GM18505 (cell line): ENCODE results near the gene PTPRN2.

Experiments used
- ATAC-seq: cut with Tn5 transposase; IDR thresholded peaks from one replicate; pipeline ENCODE4 v1.9.1; 2021; ENCODE audit not compliant: unreplicated experiment
- POLR2A ChIP-seq: IDR thresholded peaks from 4 replicates; pipeline ENCODE4 v1.6.1; 2011; ENCODE audit warnings: borderline replicate concordance; ENCODE audit not compliant: insufficient read depth, insufficient read length; ENCODE audit errors: extremely low read depth

PTPRN2 gene

DNA sequence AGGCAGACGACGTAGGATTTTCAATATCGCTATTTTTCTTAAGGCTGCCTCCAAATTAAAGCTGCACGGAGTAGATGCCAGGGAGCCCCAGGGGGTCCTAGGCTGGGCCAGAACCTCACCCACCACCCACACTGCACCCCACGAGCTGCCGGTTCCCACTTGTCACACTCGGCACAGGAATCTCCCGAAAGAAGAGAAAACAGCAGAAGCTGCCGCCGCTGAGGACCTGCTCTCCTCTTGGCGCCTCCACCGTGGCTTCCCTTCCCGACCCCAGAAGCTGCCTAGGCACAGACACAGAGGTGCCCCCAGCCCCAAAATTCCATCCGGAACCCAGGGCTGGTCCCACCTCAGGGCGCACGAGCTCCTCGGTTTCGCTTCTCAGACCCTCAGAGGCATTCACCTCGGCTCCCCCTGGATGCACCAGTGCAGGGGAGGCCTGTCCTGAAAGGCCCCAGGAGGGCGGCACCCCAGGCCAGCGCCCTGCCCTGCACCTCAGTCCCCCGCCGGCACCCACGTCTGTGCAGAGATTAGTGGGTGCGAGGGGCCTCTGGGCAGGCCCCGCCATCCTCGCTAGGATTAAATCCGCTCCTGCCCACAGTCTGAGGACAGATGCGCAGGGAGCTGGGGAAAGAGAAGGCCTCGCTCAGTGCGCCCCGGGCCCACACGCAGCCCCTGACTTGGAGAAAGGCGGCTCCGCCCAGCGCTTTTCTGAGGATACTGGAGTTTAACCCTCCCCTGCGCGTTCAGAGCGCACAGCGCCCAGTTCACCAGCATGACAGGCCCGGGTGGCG lies 99.2 kb downstream of the PTPRN2 start:
- TF ChIP-seq POLR2A: no peak
- ATAC-seq: no peak

DNA sequence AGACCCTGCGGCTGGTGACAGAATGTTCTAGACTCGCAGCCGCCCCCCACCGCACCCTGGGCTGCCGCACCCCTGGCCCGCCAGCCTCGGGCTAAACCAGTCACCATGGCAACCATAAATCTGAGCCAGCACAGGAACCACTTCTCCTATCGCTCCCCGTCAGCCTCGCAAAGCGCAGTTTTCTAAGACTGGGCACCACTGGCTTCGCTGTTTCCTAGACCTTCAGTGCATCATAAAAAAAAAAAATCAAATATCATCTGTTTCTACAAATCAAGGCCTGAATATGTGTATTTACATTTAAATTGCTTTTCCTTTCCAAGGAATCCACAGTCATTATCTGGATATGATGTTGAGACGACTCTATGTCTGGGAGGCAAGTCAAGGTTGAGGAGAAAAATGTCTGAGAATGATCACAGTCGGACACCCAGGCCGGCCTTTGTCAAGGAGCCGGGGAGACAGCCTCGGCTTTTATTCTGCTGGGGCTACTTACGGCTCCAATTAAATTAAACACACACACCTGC lies 99.9 kb downstream of the PTPRN2 start:
- no peak for TF ChIP-seq POLR2A
- ATAC-seq: no peak

DNA sequence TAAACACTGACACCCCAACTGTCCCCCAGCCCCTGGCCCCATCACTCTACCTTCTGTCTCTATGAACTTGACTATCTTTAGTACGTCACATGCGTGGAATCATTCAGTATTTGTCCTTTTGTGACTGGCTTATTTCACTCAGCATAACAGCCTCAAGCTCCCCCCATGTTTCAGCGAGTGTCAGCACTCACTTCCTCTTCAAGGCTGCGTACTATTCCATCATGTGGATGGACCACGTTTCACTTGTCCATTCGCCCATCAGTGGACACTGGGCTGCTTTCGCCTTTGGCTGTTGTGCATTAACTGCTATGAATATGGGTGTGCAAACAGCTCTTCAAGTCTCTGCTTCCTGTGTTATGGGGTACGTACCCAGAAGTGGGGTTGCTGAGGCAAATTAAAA lies 100.7 kb downstream of the PTPRN2 start:
- TF ChIP-seq POLR2A: no peak
- no peak for ATAC-seq

DNA sequence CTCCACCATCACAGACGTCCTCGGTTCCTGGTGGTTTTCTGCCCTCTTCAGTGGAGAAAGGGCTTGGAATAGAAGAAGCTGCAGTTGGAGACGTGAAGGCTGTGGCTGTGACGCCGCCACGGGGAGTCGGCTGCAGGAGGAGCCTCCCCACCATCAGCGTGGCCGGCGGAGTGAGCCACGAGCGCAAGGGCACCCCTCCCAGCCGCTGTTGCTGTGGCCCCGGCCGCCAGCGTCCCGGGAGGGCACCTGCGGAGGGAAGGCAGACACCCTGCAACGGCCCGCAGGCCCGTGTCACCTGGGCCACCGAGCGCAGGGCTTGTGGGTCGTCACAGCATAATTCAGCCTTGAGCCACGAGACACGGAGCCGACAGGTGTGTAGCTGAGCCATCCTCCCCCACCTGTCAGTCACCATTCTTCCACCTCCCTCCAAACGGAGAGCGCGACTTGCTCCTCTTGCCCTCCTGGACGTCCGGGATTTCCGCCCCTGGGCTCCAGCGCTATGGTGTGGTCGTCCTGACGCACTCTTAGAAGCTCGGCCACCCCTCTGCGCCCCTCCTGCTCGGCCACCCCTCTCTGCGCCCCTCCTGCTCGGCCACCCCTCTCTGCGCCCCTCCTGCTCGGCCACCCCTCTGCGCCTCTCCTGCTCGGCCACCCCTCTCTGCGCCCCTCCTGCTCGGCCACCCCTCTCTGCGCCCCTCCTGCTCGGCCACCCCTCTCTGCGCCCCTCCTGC lies 102.7 kb downstream of the PTPRN2 start:
- TF ChIP-seq POLR2A: no peak
- ATAC-seq: no peak

DNA sequence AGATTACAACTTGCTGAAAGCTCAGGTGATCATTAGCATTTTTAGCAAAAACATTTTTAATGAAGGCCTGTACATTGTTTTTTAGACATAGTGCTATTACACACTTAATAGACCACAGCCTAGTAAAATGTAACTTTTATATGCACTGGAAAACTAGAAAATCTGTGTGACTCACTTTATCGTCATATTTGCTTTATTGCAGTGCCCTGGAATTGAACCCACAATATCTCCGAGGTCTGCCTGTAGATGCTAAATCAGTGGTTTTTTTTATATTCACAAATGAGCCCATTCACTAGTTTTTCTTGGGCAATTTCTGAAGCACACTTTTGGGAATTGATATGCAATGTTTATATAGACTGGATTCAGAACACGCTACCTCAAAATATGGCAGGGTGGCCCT lies 105.1 kb downstream of the PTPRN2 start:
- no peak for TF ChIP-seq POLR2A
- ATAC-seq: no peak

DNA sequence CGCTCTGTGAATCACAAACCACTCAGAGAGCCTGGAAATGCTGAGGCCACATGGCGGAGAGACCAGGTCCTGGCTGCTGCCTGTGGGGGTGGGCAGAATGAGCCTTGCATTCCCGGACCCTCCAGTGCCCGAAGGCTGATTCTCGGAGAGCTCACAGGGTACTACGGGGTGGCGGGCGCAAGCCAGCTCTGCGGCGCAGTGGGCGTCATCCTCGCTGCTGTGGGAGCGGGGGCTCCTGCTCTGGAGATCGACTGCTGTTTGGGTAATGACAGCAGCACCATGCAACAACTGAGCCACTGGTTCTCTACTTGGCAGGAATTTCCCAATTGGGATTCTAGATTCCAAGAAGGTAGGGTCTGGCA lies 108.0 kb downstream of the PTPRN2 start:
- TF ChIP-seq POLR2A: no peak
- no peak for ATAC-seq

DNA sequence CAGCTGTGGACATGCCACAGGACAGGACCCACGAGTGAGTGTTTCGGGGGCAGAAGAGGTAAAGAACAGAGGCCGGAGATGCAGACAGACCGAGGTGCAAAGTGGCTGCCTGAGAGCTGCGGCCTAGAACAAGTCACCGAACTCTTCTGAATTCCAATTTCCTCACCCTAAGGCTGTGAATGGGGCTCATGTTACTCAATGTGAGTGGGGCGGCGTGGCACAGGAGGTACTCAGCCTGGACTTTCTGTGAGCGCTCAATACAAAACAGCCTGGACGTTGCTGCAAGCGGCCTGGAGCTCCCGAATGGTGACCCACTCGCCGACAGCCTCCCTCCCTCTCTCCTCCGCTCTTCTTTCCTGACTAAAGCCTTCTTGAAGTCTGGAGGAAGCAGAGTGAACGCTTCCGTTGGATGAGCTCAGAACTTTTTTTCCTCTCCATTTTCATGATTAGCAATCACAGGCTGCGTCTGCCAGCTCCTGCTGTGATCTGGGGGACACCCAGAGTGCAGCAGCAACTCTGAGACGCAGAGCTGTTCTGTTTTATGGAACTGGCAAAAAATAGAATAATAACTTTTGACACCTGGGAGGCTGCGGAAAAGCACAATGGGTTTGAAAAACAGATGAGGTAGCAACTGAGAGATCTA lies 108.5 kb downstream of the PTPRN2 start:
- TF ChIP-seq POLR2A: no peak
- ATAC-seq: no peak

DNA sequence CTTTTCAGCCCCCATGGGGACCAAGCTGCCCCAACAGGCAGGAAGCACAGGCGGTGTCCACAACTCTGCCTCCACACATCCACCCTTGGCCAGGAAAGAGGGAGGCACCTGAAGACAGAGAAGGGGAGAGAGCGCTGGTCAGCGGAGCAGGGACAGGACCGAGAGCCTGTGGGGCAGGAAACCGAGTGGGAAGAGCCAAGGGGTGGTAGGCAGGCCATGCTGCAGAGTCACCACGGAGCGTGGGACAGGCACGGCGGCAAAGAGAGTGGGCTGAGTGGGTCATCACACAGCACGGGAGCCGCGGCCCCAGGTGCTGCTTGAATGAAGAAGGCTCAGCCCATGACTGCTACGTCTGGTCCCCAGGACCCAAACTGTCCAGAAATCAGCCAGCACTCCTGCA lies 109.8 kb downstream of the PTPRN2 start:
- ATAC-seq: no peak
- no peak for TF ChIP-seq POLR2A

DNA sequence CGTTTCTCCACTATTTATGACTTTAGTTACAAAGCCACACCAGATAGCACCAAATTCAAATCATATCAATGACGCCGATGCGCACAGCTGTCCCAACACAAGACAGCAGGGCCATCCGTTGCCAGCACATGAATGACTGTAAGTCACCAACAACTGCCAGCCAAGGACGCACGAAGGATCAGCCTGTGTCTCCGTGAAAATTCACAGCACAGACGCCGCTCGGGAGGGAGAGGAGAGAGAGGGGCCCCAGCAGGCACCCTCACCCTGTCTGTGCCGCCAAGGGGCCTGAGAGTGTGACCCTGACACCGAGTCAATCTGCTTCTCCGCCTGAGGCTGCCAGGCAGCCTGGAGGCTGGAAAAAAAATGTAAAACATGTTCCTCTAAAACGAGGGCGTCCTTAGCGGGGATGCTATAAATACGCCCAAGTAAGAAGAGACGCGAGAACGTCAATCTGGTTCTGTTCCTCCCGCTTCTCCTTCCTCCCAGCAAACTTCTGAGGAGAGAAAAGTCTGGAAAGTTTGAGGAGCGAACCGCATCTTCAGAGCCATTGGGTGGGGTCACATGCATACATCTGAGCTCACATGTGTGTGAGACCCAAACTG lies 111.2 kb downstream of the PTPRN2 start:
- no peak for ATAC-seq
- no peak for TF ChIP-seq POLR2A

DNA sequence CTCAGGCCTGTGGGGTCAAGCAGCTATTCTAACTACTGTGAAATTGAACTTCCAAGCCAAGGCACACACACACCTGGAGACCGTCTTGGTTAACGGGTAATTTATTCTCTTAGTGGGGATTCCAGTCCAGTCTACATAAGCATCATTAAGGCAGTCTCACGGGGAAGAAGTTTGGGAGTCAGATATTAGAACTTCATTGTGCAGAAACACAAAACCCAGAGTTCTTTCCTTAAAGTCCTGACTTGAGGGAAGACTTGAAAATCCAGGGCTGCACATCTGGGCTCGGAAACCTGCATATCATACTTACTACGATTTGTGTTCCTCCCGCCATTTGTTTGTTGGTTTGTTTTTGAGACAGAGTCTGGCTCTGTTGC lies 112.0 kb downstream of the PTPRN2 start:
- ATAC-seq: no peak
- TF ChIP-seq POLR2A: no peak

DNA sequence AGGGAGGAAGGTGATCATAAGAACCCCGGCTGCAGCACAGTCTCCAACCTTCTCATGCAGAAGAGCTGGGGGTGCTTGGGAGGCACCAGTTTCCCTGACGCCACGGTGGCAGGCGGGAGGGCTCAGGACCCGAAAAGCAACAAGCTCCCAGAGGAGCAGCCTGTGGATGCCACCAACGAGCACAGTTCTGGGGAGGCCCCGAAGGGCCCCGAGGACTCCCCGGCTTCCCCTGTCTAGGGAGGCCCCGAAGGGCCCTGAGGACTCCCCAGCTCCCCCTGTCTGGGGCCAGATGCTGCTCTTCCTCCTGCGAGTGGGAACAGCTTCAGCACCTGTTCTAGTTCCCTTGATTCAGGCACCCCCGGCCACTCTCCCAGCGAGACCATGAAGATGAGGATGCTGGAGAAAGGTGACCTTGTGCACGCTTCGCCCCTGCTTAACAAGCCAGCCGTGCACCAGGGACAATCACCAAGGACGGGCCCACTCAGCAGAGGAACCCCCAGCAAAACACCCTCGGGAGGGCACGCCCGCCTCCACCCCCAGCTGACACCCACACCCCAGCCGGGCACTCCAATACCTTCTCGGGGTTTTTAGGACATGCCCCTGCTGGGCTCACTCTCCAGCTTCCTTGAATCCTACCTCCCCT lies 112.5 kb downstream of the PTPRN2 start:
- TF ChIP-seq POLR2A: no peak
- ATAC-seq: no peak

DNA sequence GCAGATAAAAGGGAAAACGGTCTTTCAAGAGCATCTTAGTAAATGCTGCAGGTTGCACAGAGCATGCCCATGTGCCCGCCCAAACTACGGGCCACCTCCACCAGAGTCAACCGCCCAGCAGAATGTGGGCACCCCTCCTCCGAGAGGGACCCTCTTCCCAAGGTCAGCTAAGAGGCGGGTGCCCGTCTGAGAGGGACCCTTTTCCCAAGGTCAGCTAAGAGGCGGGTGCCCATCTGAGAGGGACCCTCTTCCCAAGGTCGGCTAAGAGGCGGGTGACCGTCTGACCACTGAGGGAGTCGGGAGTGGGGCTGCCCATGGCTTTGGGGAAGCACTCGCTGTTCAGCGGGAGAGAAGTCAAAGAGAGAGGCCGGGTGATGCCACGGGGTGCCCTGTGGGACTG lies 113.1 kb downstream of the PTPRN2 start:
- ATAC-seq: no peak
- no peak for TF ChIP-seq POLR2A

DNA sequence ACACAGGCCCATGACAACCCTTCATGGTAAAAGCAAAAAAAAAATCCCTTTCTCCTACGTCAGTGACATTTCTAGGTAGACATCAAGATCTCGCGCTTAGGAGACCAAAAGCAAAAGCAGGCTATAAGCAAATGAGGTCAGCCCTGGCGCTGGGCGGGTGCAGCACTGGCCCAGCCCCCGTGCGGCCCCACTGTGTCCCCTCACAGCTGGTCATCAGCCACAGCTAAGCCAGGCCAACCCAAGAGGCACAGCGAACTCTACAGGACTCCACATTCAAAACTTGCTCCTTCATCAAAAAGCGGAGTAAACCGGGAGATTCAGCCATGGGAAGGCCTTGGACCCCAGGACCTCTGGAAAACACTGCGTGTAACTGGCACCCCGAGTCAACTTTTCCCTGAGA lies 113.7 kb downstream of the PTPRN2 start:
- no peak for ATAC-seq
- no peak for TF ChIP-seq POLR2A
